GM19324 (cell line): ENCODE results near the gene UAP1.

Source experiments
- ATAC-seq: cut with Tn5 transposase; IDR thresholded peaks from one replicate; pipeline ENCODE4 v1.9.1; 2021; ENCODE audit warnings: mild to moderate bottlenecking, moderate library complexity; ENCODE audit not compliant: unreplicated experiment, low FRiP score

UAP1 gene

DNA sequence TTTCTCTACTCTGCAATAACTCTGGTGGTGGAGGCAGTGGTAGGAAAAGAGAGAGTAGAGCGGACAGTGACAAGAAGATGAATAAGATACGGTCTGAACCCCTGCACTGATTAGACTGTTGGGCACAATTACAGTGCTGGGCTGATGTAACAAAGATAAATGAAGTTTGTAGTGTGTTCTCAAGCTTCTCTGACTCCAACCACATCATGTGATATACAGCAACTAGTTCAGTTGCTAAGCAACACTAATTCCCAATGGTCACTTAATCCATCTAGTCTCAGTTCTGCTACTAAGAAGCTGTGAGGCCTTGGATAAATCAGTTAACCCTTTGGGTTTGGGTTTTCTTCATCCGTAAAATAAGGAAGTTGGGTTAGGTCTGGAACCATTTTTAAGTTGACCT is 88.1 kb downstream of the UAP1 start:
- no peak for ATAC-seq
